HG02763 (cell line): ENCODE measurements around the gene QRFP.
"Not testable (repeated sequence)": the region's sequence is repeated elsewhere in the genome, so short reads cannot be mapped to it uniquely, and the experiment has no call there.

ENCODE experiments used
- ATAC-seq: cut with Tn5 transposase; IDR thresholded peaks from one replicate; pipeline ENCODE4 v1.9.1; 2021; ENCODE audit warnings: mild to moderate bottlenecking, moderate library complexity; ENCODE audit not compliant: unreplicated experiment

Gene QRFP

DNA sequence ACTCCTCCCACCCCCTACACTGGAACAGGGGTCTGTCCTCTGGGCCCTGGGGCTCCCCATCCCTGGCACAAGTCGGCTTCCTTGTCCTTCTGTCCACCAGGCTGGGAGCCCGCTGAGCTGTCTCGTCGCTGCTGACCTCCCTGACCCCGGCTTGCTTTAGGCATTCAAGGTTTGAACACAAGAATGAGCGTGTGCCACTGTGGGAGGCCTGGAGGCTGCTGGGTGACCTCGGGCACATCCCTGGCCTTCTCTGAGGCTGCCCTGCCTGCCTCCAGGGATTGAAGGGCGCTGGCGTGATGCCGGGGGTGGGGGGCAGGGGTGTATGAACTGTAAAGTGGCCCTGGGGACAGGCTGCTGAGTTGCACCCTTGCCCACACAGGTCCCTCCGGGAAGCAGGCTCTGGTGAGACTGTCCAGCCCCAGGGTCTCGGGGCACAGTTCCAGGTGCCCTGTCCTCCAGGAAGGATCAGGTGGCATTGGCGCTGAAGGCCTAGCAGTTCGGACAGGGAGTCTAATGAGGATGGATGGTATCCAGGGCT is 24.2 kb upstream of the QRFP start:
- ATAC-seq = no peak

DNA sequence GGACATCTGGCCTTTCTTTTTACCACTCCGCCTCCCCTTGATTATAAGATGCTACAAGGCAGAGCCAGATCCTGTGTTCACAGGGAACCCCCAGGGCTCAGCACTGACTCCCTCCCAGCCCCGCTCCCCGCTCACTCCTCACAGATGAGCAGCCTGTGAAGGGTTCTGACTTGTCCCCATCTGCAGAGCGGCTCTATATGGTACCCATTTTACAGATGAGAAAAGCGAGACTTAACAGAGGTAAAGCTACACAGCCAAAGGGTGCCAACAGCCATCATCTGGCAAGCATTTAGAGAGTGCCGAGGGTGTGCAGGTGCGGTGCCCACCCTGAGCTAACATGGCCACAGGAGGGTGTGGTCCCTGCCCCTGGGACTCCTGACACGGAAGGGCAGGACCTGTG is 23.6 kb upstream of the QRFP start:
- no peak for ATAC-seq

DNA sequence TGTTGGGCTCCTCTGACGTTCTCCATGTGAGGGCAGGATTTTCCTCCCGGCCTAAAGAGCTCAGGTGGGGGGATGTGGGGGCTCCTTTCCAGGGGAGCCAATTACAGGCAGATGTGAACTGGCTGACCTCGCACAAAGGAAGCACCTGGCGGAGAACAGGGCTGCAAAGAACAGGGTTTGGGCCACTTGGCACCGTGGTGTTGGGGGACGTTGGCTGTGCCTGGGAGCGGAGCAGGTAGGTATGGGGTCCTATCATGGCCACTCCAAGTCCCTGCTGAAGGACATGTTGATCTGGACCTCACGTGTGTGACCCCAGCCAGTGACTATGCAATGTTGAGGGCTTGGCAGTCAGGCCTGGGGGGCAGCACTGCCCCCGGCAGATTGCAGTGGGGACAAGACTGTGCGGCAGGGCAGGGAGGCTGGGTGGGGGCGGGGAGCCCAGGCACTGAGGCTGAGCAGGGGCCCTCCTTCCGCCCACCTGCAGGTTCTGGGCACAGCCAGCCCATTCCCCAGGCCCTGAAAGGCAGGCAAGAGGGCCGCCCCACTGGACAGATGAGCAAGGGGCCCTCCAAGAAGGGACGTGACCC is 23.0 kb upstream of the QRFP start:
- ATAC-seq = no peak

DNA sequence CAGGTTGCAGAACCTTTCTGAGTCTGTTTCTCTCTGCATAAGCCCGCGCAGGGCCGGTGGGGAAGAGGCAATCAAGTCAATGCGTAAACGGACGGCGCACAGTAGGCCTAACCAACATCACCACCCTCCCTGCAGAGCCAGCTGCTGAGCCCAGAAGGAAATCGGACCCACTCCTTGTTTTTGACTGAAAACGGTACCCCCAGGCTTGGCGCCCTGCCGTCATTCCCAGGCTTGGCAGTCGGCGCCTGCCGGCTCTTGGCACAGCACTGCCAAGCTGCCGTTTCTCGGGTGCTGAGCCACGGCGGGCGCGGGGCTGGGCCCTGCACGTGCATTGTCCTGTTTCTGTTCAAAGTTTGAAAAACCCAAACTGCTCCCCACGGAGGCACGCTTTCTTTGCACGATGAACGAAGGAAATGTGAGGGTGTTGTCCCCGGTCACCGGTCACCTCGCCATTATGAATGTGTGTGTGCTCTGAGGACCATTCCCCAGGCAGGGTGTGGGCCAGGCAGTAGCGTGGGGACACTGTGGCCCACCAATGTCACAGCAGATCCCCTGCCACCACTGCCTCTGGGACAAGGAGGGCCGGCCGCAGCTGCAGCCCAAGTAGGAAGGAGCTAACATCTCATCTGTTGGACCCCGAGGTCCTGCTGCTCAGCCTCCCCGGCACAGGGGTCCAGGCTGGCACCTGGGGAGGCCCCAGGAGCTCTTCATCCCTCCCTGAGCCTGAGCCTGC is 22.4 kb upstream of the QRFP start:
- ATAC-seq = no peak

DNA sequence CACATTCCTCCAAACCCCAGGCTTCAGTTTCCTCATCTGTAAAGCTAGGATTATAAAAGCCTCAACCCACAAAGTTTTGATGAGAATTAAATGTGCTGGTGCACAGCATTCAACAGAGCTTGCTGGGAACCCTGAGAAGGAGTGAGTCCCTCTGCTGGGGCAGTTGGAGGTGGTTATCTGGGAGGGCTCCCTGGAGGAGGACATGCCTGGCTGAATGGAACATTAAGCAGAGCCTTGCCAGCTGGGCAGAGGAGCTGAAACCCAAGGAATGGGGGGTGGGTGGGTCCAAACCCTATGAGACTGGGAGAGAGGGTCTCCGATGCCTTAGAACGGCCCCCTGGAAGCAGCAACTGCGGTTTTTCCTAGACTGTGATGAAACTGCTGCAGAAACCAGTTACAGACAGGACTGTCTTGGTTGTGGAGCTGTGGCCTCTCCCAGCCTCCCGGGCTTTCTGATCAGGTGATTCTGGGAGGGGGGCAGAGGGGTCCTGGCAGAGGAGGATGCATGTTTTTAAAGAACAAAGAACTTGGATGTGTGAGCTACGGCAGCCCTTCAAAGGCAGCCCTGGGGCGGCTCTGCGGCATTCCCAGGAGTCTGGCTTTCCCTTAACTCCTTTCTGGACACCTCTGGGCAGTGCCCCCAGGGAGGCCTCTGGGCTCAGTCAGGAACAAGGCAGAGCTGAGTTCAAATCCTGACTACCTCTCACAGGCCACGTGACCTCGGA is 21.7 kb upstream of the QRFP start:
- no peak for ATAC-seq

DNA sequence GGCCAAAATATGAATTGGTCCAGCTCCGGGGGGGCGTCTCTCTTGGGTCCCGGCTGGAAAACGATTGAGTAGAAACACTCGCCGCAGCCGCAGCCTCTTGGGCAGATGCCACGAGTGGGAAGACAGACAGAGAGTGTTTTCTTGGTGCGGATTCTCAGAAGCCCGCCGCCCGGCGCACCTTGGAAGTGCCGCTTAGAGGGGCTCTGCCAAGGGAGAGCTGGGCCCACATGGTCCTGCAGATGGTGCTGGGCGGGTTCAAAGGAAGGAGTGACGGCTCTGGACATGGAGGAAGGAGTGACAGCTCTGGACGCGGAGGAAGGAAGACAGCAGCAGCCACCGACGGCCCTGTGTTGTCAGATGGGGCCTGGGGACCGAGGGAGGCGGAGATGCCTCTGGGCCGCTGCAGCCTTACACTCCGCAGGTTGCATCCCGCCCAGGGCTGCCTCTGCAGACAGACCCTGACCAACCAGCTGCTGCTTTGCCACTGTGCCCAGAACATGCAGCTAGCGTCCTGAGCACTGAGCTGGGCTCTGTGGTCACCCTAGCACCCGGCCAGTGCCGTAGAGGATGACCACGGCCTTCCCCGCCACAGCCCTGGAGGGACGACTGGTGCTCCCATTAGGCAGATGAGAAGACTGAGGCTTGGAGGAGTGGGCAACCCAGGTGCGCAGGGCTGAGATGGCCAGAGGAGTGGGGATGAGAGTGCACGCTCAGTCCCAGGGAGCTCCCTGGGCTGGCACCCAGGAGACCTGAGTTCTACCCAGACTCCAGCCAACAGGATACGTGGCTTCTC is 20.8 kb upstream of the QRFP start:
- ATAC-seq = no peak

DNA sequence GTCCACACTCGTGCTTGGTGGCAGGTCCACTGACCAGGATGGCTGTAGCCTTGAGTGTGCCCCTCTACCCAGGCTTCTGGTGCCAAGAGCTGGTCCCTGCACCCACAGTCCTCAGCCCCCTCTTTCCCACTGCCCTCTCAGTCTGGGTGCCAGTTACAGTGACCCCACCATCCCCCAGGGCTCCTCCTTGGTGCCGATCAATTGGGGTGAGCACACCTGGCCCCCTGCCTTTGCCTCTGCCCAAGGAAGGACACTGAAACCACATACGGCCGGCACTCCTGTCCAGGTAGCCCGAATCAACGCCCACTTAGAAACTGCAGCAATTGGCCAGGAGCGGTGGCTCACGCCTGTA is 18.5 kb upstream of the QRFP start:
- no peak for ATAC-seq

DNA sequence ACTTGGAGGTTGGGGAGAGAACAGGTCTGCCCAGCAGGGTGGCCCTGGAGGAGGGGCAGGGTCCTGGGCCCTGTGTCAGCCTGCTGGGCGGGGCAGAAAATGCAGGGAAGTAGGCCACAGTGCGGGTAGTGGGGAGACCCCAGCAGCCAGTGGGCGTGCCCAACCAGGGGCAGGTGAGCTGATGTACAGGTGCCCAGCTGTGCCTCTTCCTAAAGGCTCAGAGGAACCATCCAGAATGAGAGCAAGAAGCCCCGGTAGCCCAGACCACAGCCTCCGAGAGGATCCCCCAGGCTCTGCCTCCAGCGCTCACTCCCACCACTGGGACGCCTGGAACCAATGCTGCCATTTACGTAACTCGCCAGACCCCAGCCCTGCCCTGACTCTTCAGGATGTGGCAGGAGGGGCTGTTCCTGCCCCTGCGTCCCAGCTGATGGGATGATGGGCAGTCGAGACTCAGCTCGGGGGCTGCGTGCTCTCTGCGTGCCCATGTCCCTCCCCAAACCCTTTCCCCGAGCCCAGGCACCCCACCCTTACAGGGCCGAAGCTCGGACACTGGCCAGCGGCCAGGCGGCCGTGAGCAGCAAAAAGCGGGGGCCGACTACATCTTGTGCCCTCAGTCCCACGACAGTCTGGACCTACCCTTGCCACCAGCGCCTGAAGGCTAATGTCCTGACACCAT is 17.9 kb upstream of the QRFP start:
- ATAC-seq = no peak

DNA sequence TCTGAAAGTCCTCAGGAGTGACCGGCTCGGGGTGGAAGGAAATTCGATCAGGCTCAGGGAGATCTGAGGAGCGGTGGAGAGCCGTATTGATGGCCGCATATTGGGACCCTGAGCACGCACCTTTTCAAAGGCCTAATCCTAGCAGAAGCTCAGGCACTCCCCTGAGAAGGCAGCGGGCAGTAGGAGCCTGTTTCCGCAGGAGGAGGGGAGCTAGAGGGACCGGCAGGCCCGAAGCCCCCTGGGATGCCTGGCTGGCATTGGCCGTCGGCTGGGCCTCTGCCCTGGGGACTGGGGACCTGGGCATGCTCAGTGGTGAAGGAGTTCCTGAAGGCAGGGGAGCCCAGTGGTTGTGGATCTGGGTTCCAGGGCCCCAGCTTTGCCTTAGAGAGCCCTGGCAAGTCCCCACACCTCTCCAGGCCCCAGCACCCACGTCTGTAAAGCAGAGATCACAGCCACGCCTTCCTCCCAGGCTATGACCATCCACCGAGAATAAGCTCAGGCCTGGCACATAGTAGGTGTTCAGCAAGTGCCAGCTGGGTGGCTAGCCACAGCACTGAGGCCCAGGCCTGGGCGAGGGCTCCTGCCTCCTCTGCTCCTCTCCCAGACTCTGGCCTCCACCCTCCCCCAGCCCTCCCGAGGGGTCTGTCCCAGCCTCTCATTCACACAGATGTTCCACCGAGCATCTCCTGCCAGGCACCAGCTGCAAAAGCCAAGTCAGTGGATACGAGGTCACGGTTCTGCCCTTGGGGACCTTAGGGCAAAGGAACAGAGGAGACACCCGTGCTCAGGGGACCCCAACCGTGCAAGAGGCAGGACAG is 17.2 kb upstream of the QRFP start:
- ATAC-seq = no peak

DNA sequence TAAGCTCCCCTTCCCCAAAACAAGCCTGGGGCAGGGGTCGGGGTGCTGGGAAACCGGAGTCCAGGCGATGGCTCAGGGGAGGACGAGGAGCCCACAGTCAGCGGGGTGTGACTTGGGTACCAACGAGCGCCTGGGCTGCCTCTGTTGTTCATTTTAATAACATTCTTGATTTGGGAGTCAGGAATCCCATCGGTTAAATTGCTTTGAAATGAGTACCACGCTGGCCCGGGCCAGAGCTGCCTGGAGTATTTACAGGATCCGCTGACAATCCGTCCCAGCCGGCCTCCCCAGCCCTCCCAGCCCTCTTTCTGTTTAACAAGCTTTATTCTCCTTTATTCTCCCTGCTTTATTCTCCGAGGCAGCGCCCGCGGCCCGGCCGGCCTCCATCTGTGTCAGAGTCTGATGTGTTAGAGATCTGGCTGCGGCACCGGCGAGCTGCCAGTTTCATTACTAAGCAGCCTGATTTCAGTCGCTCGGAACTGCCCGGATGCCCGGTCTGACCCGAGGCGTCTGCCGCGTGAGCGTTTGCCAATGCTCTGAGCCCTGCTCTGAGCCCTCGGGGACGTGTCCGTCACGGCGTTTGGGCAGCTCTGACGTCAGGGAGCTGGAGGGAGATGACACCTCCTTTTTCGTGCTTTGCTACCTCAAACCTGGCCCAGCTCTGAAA is 16.5 kb upstream of the QRFP start:
- no peak for ATAC-seq

DNA sequence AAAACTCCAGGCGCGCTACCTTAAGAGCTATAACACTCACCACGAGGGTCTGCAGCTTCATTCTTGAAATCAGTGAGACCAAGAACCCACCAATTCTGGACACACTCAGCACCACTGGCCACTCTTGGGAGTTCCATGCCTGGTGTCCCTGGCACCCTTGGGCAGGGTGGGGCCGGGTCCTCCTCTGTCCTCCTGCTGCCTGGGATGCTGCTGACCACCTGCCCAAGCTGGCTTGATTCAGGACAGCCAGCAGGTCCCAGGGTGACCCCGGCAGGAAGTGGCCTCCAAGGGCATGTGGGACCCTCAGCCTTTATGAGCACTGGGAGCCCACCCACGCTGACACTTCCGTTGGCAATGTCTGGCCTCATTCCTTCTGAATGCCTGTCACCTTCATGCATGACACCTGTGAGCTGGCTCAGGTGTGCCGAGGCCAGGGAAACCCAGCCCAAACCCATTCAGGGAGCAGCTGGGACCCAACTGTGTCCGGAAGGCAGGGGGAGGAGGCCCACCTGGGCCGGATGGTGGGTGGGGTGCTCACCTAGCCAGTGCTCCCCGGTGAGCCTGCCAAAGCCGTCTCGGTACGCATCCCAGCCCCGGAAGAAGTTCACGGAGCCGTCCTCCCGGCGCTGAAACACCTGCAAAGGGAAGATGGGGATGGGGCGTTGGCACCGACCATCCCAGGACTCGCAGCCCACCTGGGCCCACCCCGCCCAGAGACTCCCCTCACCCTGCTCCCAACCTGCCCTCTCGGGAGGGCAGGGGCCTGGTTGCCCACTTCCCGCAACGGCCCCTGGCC is 14.8 kb upstream of the QRFP start:
- ATAC-seq = no peak

DNA sequence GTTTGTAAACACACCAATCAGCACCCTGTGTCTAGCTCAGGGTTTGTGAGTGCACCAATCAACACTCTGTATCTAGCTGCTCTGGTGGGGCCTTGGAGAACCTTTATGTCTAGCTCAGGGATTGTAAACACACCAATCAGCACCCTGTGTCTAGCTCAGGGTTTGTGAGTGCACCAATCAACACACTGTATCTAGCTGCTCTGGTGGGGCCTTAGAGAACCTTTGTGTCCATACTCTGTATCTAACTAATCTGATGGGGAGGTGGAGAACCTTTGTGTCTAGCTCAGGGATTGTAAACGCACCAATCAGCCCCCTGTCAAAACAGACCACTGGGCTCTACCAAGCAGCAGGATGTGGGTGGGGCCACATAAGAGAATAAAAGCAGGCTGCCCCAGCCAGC is 14.1 kb upstream of the QRFP start:
- ATAC-seq = not testable (repeated sequence)

DNA sequence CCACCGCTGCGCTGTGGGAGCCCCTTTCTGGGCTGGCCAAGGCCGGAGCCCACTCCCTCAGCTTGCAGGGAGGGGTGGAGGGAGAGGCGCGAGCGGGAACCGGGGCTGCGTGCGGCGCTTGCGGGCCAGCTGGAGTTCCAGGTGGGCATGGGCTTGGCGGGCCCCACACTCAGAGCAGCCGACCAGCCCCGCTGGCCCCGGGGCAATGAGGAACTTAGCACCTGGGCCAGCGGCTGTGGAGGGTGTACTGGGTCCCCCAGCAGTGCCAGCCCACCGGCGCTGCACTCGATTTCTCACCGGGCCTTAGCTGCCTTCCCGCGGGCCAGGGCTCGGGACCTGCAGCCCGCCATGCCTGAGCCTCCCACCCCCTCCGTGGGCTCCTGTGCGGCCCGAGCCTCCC is 13.4 kb upstream of the QRFP start:
- not testable (repeated sequence) for ATAC-seq

DNA sequence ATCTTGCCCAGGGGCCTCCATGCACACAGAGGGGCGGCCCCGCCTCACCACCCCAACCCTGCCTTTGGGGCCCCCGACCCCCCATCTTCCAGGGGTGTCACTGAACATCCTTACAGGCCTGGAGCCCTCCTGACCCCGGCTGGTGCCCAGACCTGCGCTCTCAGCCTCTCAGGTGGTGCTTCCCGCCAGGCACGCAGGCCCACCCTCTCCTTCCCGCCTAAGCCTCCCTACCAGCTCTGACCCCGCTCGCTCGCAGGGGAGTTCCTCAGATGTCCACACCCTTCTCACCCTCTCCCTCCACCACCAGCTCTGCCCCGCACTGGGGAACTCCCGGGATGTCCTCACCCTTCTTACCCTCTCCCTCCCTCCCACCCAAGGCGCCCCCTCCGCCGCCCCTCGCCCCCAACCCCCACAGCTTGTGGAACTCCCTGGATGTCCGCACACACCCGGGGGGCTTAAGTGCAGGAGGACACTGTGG is 12.3 kb upstream of the QRFP start:
- ATAC-seq = no peak

DNA sequence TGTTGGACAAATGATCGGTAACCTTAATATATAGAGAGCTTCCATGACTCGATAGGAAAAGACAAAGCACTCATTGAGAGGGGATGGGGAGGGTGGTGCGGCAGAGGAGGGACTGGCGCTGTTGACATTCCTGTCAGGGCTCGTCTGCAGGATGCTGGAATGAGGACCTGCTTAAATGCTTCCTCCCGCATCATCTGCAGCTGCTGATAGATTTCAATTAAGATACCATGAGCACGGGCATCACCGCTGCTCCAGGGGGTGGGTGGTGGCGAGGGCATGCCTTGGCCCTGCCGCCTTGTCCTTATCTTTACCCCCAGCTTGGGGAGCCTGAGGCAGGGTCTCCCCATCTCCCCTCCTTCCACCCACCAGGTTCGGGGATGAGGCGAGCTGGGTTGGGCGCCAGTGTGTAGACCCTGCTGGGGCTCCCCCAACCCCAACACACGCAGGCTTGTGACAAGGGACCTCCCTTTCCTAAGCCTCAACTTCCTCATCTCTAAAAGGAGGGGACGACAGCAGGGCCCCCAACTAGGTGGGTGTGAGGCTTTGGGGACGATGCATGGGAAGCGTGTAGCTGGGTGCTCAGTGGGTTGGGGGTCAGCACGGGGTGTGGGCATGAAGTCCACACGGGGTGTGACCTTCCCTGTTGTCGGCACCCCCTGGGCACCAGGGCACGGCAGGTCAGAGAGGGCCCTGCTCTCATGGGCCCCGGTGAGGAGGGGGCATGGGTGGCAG is 11.7 kb upstream of the QRFP start:
- ATAC-seq = no peak

DNA sequence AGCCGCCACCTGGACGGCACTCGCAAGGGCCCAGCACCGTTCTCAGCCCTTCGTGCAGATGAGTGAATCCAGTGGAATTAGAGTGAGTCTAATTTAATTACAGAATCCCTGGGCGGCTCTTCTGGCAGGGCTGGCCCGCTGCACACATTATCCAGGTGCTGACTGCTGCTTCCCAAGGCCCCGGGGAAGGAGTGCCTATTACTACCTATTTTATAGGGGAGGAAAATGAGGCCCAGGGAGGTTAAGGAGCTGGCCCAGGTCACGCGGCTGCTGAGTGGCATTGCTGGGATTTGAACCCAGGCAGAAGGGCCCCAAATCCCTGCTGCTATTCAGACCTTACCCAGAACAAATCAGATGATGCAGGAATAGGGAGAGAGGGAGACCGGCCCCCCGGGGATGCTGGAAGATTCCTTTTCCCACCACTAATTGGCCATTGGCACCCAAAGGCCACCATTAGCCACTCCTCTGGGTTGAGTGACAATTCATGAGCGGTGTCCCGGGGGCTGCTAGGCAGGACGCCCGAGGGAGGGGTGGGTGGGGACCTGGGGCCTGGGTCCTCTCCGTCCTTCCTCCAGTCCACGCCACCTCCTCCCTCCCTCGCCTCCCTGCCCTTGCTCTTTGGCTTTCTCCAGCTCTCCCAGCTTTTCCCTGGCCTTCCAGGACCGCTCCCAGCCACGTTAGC is 10.3 kb upstream of the QRFP start:
- ATAC-seq = no peak
